HG03095 (cell line): ENCODE results near the gene PRH2.

Experiments
- ATAC-seq: cut with Tn5 transposase; IDR thresholded peaks from one replicate; pipeline ENCODE4 v1.9.1; 2021; ENCODE audit warnings: moderate library complexity; ENCODE audit not compliant: unreplicated experiment

PRH2 gene

GRCh38 chr12:10928746-10929286, at the start of gene PRH2:
Gene PRH2 (plus strand): TSS chr12:10929236. CDS start chr12:10929274, 38 bp downstream.
- no peak for ATAC-seq

- no peak for ATAC-seq
Observed at GRCh38 chr12:10884086-10884725, 44.8 kb upstream of the PRH2 start, which contains the start of gene PRH1. Gene PRH1 (minus strand): TSS chr12:10884255. CDS start chr12:10884217, 38 bp downstream.

- ATAC-seq: no peak
Observed at GRCh38 chr12:10889226-10889625, 39.8 kb upstream of the PRH2 start.

- ATAC-seq: no peak
Observed at GRCh38 chr12:10891937-10892336, 37.1 kb upstream of the PRH2 start.

GRCh38 chr12:10896854-10897253, 32.2 kb upstream of the PRH2 start:
- no peak for ATAC-seq

- no peak for ATAC-seq
Observed at GRCh38 chr12:10900530-10900929, 28.5 kb upstream of the PRH2 start.

- ATAC-seq: no peak
Observed at GRCh38 chr12:10900972-10901371, 28.1 kb upstream of the PRH2 start.

GRCh38 chr12:10901427-10901826, 27.6 kb upstream of the PRH2 start:
- ATAC-seq: no peak

- no peak for ATAC-seq
Observed at GRCh38 chr12:10904686-10905085, 24.4 kb upstream of the PRH2 start.

- no peak for ATAC-seq
Observed at GRCh38 chr12:10909462-10909861, 19.6 kb upstream of the PRH2 start, which contains the start of gene TAS2R13. Gene TAS2R13 (minus strand): TSS chr12:10909562. CDS start chr12:10909298, 264 bp downstream.

GRCh38 chr12:10910380-10910779, 18.7 kb upstream of the PRH2 start:
- no peak for ATAC-seq

GRCh38 chr12:10919809-10920208, 9.2 kb upstream of the PRH2 start:
- no peak for ATAC-seq

GRCh38 chr12:10926269-10926668, 2.8 kb upstream of the PRH2 start:
- no peak for ATAC-seq

- ATAC-seq: no peak
Observed at GRCh38 chr12:10936506-10936905, 7.5 kb downstream of the PRH2 start.

GRCh38 chr12:10939163-10939562, 10.1 kb downstream of the PRH2 start, which contains the start of gene TAS2R14:
Gene TAS2R14 (minus strand): TSS chr12:10939263. CDS start chr12:10939207, 56 bp downstream.
- ATAC-seq: no peak

- ATAC-seq: no peak
Observed at GRCh38 chr12:10940389-10940788, 11.4 kb downstream of the PRH2 start.

- ATAC-seq: no peak
Observed at GRCh38 chr12:10941369-10941768, 12.3 kb downstream of the PRH2 start.

- no peak for ATAC-seq
Observed at GRCh38 chr12:10941916-10942607, 13.0 kb downstream of the PRH2 start.

GRCh38 chr12:10943167-10943566, 14.1 kb downstream of the PRH2 start:
- ATAC-seq: no peak

- ATAC-seq: no peak
Observed at GRCh38 chr12:10952645-10953044, 23.6 kb downstream of the PRH2 start.

- no peak for ATAC-seq
Observed at GRCh38 chr12:10956085-10956484, 27.0 kb downstream of the PRH2 start.

GRCh38 chr12:10957741-10958140, 28.7 kb downstream of the PRH2 start:
- ATAC-seq: no peak
